ENCODE data around the gene GNG14.

- TF ChIP-seq, protein P1, sequence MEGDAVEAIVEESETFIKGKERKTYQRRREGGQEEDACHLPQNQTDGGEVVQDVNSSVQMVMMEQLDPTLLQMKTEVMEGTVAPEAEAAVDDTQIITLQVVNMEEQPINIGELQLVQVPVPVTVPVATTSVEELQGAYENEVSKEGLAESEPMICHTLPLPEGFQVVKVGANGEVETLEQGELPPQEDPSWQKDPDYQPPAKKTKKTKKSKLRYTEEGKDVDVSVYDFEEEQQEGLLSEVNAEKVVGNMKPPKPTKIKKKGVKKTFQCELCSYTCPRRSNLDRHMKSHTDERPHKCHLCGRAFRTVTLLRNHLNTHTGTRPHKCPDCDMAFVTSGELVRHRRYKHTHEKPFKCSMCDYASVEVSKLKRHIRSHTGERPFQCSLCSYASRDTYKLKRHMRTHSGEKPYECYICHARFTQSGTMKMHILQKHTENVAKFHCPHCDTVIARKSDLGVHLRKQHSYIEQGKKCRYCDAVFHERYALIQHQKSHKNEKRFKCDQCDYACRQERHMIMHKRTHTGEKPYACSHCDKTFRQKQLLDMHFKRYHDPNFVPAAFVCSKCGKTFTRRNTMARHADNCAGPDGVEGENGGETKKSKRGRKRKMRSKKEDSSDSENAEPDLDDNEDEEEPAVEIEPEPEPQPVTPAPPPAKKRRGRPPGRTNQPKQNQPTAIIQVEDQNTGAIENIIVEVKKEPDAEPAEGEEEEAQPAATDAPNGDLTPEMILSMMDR (IDR thresholded peaks at IDR 0.05) = no peak
- no peak for TF ChIP-seq POLR2A (IDR thresholded peaks at IDR 0.05)
Observed at GRCh38 chr19:12711187-12711586, 23.4 kb downstream of the GNG14 start.
